HG03175 (cell line): ENCODE data around the gene SLC6A6.
A peak's percentile ranks its signal among the peaks of the same experiment; 100 is the strongest.

ENCODE experiments used
- ATAC-seq: cut with Tn5 transposase; IDR thresholded peaks from one replicate; pipeline ENCODE4 v1.9.1; 2021; ENCODE audit warnings: mild to moderate bottlenecking, moderate library complexity; ENCODE audit not compliant: unreplicated experiment

Gene SLC6A6

DNA sequence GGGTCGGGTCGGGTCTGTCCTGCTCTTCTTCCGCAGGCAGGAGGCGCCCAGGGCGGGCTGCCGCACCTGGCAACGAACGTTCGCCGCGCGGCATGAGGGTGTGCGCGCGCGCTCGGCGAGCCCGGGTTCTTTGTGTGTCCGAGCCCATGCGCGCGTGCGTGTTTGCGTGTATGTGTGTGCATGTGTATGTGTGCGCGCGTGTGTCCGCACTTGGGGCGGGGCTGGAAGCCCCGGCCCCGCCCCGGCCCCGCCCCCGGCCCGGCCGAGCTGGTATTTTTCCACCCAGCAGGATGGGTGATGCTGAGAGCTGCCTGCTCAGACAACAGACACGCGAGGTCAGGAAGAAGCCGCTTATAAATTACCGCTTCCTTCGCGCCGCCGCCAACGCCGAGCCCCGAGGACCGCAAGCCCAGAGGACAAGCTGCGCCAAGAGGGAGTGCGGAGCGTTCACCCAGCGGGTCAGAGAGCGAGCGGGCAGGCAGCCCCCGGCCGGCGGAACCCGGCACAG is at the start of gene SLC6A6:
Gene SLC6A6, plus strand, starts transcription at position 303 of the 508 bp plus-strand sequence. CDS start 41,029 bp downstream, outside the sequence.
- peak; percentile 71 for ATAC-seq

DNA sequence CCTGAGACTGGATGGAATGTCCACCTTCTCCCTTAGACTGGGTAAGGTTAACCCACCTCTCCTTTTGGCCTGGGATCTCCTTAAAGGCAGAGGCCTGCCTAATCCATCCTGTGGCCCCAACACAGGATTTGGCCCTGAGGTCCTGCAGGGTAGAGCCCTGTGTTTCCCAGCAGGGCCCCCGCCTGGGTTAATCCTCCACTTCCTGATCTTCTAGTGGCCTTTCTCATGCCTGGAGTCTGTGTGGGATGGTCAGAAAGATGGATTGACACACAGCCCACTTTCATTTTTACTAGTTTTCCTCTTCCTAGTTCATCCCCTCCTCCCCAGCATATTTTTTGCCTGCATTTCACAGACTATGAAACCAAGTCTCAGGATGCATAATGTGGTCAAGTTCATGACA is 48.9 kb upstream of the SLC6A6 start:
- no peak for ATAC-seq

DNA sequence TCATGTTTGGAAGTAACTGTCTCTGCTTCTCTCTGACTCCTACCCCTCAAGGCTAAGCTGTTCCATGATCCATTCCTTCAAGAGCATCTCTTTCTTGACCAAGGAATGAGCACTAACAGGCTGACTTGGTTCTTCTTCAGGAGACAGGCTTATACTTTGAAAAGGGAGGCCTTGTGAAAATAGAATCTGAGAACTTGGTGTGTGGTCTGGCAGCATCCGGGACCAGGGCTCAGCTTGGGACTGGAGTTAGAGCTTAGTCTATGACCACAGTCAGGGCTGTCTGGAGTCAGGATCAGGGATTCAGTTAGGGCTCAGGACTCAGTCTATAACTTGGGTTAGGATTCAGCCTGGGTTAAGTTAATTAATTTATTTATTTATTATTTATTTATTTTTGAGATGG is 44.9 kb upstream of the SLC6A6 start:
- ATAC-seq, result no peak

DNA sequence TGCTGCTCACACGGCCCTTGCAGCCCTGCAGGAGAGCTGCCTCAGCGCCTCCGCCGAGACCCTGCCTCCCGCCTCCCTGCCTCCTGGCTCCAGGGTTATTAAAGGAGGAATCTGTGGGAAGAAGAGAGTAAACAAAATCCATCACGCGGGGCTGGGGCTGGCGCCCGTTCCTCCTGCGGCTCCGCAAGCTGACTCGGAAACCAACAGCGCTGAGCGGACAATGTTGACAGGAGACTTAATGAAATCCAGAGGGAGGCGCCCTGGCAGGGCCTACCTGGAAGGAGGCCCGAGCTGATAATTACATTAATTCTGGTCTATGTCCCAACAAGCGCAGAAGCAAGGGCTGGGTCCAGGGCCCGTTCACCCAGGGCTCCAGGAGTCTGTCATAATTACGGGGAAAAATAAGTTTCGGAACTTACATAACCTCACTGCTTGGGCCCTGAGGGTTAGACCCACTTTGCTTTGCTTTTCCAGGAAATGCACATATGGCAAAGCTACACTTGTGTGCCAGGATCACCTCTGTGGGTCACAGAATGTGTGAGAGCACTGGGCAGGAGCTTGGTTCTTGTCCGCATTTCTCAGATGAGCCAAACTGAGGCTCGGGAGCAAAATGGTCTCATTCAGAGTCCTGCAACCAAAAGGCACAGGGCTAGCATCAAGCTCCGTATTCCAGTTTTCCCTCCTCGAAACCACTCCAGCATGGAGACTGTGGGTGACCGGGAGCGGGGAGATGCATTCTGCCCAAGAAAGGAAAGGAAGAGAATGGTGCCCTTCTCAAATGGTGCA is 43.8 kb upstream of the SLC6A6 start:
- ATAC-seq, result no peak

DNA sequence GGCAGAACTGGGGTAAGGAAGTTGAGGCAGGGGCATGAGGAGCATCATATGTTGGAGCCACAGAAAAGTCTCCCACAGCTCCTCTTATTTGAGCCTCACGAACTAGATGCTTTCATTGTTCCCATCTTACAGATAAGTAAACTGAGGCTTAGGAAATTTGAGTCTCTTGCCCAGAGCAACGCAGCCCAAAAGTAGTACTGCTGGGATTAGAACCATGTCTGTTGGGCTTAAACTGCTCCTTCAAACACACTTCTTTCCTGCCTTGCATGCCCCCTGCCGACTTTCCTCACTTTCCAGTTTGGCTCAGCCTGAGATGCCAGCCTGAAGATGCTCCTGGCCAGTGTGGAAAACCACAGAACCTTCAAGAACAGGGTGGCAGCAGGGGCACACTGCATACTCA is 43.1 kb upstream of the SLC6A6 start:
- no peak for ATAC-seq

DNA sequence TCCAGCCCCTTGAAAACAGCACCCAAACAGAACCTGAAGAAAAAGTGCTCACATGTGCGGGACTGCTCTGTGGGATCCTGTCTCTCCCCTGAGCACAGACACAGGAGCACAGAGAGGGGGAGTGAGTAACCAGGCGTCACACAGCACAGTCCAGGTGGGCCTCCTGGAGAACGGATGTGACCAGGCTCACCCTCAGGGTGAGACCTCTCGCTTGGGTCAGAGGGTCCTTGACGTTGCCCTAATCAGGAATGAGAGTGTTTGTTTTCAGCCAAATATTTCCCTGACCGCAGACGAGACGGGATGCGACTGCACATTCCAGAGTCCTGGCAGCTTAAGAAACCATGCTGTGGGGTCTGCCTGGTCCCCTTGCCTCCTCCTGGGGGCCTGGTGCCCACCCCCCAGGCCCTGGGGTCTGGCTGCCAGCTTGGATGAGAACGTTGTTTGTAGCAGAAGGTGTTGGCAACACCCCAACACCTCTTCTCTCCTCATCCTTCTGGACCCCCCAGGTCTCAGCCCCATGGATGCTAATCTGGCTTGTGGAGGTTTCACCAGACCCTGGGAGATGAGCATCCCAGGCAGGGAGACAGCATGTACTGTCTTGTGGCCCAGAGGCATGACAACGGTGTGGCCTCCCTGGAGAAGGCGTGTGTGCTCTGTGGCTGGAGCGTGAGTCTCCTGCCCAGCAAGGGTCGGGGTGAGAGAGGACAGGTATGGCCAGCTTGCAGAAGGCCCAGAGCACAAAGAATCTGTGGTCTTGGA is 42.1 kb upstream of the SLC6A6 start:
- ATAC-seq, result no peak

DNA sequence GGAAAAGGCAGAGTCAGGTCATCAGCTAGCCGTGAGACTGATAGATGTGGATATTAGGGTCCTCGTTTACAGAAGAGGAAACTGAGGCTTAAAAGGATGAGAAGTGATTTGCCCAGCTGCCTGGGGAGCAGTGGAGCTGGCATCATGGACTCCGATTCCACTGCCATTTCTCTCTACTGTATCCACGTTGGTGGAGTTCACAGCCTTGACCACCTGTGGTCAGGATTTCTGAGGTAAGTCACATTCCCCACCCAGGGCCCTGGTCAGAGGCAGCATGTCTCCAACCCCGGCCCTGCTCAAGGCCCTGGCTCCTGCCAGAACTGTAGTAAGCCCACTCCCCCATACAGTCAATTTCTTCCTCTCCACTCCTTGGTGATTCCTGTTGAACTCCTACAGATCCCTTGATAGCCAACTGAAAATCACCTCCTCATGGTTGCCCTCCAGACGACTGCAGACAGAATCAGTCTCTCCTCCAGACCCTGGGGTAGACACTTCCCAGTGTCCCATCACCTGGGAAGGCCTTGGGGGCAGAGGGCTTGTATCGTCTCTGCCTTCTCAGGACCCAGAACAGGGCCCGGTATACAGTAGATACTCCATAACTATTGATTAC is 41.2 kb upstream of the SLC6A6 start:
- no peak for ATAC-seq

DNA sequence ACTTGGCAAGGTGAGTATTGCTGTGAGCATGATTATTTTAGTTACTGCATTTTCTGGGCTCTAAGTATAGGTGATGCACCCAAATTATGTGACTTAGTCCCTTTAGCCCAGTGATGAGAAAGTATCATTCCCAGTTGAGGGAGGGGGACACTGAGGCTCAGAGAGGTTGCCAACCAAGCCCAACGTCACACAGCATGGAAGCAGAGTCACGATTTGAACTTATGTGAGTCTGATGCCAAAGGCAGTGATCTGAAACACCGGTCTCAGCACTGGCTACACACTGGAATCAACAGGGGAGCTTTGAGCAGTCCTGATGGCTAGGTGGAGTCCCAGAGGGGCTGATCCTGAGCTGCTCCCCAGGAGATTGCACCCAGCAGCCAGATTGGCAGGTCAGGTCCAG is 39.5 kb upstream of the SLC6A6 start:
- ATAC-seq, result no peak

DNA sequence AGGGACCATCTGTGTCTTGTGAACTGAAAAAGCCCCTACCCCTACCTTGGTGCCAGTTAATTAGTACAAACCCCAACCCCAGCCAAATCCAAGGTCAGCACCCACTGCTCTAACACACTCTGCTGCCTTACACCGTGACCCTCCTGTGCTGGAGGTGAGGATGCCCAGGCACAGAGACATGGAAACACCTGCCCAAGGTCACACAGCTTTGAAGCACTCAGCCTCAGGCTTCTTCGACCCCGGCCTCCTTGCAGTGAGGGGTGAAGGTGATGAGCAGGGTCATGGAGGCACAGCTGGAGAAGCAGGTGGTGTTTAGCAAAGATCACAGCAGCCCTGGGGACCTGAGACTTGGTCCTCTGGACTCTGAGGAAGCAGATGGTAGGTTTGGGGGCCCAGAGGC is 39.0 kb upstream of the SLC6A6 start:
- no peak for ATAC-seq

DNA sequence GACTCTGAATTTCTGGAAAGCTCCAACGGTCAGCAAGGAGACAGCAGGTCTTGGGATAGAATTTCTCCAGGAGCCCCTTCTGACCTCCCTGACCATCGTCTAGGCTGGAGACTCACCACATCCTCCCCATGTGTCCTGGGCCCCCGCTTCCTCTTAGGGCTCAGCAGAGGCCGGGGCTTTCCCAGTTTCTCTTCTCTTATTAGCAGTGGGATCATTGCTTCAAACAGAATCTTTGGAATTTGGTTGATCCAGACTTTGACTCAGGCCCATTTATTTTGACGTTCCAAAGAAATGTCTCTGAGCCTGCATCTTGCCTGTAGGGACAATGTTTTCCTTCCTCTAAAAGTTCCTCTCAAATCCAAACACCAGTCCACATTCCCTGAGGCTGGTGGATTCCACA is 38.4 kb upstream of the SLC6A6 start:
- ATAC-seq, result no peak

DNA sequence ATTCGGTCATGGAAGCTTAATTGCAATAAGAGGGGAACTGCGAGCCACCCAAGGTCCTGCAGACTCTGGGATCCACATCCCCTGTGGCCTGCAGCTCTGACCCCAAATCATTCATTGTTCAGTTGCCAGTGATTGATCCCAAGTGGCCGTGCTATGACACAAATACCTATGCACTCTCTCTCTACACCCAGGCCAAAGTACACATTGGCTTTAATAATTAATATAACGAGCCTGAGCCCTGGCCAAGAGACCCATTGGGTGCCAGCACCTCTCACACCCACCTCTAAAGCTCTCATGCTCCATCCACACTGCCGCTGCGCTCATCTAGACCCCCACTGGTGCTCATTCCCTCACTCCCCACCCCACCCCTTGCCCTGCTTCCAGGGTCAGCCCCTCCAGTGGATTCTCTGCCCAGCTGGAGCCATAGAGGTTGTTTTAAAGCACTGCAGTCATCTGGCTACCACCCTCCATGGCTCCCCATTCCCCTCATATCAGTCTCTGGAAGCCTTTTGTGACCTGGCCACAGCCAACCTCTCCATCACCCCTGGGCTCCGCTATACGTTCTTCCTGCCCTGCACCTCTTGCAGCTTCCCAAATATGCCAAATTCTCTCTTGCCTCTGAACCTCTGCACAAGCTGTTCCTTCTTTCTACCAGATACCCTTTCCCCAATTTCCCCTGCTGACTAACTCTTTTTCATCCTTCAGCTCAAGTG is 37.7 kb upstream of the SLC6A6 start:
- ATAC-seq, result no peak

DNA sequence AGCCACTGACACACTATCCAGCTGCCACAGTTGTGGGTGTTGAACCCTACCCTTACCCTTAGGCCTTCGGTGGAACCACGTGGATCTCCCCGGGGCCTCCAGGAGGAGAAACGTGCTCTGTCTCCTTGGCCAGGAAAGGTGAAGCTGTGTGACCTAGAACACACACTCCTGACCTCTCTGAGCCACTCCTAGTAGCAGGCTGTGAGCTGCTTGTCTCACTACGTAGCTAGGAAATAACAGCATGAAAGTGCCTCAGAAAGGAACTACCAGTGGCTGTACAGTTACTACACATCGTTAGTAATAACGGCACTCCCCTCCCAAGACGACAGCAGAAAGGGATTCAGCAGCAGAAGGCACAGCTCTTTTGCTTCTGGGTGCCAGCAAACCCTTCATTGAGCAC is 36.2 kb upstream of the SLC6A6 start:
- ATAC-seq, result no peak

DNA sequence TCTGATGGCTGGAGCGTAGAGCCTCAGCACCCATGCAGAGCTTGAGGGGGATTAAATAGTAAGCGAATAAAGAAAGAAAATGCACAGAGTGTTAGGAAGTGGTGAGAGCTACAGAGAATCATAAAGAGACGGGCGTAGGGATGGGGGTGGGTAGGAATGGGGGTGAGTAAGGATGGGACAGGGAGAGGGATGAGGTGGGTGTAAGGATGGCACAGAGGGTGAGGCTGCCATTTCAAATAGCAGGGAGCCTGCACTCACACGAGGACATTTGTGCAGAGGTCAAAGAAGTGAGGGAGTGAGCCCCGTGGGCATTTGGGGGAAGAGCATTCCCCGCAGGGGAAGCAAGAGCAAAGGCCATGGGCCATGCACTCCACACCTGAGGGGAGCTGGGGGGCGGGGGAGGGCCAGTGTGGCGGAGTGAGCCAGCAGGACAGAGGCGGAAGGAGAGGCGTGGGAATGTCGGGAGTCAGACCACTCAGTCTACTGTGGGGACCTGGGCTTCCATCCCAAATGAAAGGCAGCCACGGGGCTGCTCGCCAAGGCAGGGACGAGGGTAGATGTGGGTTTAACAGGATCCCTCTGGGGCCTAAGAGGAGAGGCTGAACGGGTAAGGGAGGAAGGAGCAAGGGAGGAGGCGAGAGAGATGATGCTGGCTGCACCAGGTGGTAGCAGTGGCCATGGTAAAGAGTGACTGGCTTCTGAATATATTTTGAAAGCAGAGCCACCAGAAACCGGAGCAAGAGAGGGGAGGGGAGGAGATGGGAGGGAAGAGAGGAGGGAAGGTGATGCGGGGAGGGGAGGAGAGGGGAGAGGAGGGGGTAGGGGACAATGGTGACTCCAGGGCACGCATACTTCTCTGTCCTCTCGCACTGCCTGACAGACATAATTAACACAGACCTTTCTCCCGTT is 35.2 kb upstream of the SLC6A6 start:
- no peak for ATAC-seq

DNA sequence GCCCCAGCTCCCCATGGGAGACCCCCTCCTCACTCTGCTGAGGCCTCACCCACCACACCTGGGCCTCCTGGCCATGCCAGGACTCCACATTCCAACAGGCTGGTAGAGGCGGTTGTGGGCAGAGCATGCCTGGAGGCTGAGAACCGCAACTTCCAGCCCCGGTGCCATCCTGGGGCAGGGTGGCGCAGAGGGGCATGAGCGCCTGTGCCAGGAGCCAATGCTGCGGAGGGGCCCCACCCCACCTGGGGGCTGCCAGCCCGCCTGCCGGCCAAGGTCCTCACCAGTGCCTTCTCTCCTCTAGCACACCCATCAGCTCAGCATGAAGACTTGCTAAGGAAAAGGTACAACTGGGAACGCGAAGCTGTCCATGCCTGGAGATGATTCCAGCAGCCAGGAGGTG is 34.3 kb upstream of the SLC6A6 start:
- no peak for ATAC-seq

DNA sequence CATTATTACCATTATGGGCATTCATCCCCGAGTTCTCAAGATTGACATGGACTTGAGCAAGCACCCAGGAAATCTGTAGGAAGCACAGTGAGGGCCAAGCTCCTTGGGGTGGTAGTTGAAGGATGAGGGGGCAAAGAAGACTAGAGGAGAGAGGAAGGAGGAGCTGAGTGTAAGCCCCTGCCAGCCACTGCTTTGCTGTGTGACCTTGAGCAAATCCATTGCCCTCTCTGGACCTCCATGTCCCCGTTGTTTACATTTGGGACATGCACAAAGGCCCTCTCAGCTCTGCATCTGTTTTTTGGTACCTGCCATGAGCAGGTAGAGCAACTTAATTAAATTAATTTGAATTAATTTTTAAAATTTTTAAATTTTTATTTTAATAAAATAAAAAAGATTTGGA is 33.5 kb upstream of the SLC6A6 start:
- no peak for ATAC-seq

DNA sequence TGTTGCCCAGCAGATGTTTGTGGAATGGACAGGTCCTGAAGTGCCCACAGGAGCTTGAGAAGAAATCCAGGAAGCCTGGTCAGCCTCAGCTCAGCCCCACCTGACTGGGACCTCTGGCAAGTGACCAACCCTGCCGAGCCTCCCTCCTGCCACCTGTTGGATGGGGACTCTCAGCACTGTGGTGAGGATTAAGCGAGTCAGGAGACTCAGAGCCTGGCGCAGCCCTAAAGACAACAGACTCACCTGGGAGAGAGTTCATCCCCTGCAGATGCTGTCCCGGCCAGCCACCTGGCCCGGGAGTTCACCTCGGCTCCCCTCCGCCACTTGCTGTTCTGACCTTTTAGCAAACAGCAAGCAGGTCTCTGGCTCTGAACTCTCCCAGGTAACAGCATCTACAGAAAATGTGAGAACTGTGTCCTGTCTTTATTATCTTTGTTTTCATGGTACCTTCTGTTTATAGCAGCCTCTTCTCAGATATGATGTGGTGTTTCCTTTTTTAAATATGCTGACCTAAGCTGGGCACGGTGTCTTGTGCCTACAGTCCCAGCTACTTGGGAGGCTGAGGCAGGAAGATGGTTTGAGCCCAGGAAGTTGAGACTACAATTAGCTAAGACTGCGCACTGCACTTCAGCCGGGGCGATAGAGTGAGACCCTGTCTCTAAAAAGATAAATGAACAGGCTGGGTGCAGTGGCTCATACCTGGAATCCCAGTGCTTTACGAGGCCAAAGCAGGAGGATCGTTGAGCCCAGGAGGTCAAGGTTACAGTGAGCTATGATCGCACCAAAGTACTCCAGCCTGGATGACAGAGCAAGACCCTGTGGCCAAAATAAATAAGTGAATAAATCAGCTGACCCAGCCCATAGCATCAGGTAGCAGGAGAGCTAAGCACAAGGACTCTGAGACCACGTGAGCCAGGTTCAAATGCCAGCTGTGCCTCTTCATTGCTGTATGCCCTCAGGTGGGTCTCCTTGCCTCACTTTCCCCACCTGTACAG is 32.4 kb upstream of the SLC6A6 start:
- no peak for ATAC-seq

DNA sequence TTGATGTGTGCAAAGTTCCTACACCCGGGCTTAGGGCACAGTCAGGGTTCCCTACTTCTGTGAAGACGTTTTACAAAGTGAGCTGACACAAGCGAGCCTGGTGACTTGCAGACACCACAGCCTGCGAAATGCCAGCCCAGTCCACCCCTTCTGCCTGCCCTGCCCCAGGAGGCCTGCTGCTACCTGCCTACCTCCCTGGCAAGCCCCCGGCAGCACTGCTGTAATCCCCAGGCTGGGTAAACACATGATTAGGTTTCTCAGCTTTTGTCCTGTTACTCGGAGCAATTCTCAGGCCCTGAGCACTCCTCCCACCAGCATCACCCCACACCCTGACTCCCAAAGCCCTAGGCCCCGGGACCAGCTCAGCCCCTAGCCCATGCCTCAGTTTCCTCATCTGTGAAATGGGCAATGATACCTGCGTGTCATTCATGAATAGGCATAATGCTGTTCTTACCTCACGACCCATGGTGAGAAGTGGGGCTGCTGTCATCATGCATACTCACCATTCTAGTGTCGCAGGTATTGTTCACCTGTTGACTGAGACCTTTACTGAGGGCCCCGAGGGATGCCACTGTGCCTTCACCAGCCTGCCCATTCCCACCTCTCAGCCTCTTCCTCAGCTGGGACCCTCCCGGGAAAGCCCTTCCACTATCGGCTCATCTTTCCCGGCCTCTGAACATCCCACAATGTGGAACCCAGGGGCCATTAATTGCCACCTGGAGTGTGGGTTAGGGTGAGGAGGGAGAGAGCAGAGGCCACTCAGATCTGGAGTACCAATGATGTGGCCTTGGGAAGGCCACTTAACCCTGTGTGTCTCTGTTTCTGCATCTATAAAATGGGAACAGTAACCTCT is 31.5 kb upstream of the SLC6A6 start:
- no peak for ATAC-seq
